SH-SY5Y (cell line): ENCODE measurements around the gene PRKACA.

Experiments
- GATA2 ChIP-seq: IDR thresholded peaks from 2 replicates; pipeline ENCODE4 v1.6.1; 2011; ENCODE audit warnings: mild to moderate bottlenecking, low read depth, low read length
- GATA3 ChIP-seq: IDR thresholded peaks from 2 replicates; pipeline ENCODE4 v1.6.1; 2011; ENCODE audit warnings: low read depth, mild to moderate bottlenecking, low read length, moderate library complexity

Gene PRKACA

DNA sequence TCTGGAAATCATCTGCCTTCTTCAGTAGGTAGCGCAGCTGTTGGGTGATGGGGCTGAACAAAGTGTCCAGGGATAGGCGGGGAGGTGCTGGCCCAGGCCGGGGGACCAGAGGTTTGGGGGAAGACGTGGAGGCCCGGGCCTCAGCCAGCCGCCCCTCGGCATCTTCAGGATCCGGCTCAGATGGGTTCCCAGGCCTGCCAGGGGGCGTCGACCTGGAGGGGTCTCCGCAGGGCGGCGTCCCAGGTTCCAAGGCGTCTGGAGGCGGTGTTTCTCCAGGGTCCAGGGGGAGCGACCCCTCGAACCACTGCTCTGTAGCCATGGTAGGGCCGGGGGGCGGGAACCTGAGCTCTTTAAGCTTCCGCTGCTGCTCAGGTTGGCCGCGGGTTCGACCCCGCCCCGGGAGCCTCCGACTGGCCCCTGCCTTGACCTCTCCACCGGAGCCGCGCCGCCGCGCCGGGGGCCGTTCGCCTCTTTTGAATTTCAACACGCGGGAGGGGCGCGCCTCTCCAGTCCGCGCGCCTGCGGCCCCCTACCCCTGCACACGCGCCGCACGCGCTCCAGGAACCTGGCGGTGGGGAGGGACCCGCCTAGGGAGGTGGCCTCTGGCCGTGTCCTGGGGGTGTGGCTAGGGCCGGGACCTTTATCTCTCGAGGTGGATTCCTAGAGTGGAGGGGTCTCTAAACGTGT is 32.1 kb downstream of the PRKACA start, which contains the start of gene C19orf67:
C19orf67 (minus strand) TSS at position 475 of the 687 bp plus-strand sequence; CDS start at position 319, 156 bp downstream.
- TF ChIP-seq GATA3 (no peak), GATA2 (no peak)

GRCh38 chr19:14082675-14082960 is 34.9 kb downstream of the PRKACA start:
- TF ChIP-seq GATA2 (no peak), GATA3 (no peak)

- TF ChIP-seq GATA3 = no peak
- TF ChIP-seq GATA2 = no peak
Observed at GRCh38 chr19:14081797-14082674, 35.5 kb downstream of the PRKACA start.

DNA sequence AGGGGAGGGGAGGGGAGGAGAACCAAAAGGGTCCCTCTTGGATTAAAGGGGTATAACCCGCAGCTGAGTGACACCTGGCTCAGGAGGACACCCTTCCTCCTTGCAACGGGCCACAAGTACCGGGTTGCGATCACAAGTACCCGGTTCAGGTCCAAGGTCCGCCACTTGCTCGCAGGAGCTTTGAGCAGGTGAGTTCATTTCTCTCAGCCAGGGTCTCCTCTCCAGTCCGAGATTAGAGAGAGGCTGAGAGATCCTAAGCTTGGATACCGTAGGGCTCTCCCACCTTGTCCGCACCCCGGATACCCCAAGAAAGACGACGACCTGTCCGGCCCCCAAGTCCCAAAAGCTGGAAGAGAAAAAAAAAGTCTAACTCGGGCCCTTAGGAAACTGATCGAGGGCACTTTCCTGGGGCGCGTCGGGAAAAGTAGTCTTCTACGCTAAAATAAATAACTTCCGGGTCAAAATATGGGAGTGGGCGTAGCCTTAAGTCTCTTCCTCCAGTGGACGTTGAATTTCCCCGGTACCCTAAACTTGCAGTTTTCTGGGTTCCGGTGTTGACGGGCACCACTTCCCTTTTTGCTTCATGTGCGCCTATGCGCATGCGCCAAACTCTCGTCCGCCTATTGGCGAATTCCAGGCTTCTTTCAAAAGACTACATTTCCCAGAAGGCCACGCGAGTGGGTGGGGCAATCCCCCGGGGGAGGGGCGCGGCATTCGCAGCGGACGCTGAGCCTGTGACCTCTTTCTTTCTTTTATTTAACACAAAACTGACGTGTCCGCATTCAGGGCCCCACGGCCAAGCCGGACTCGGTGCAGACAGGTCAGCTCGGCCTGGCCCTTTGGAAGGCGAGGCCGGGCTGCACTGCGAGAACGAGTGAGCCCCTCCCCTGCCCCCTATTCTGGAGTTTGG is 36.4 kb downstream of the PRKACA start:
- TF ChIP-seq GATA3 = no peak
- TF ChIP-seq GATA2 = no peak

DNA sequence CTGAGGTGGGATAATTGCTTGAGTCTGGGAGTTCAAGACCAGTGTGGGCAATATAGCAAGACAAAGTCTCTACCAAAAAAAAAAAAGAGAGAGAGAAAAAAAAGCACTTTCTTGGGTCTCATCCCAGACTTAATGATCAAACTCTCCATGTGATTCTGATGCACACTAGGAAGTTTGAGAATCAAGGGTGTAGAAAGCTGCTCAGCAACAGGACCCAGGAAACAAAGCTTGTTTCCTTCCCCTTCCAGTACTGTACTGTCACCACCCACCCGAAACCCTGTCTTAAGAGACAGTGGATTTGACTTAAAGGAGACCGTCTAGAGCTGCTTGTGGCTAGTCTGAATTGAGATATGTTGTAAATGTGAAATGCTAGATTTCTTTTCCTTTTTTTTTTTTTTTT is 39.2 kb downstream of the PRKACA start:
- TF ChIP-seq GATA2 (no peak), GATA3 (no peak)

GRCh38 chr19:14073925-14074838 is 43.4 kb downstream of the PRKACA start:
- TF ChIP-seq GATA3 (no peak), GATA2 (no peak)

DNA sequence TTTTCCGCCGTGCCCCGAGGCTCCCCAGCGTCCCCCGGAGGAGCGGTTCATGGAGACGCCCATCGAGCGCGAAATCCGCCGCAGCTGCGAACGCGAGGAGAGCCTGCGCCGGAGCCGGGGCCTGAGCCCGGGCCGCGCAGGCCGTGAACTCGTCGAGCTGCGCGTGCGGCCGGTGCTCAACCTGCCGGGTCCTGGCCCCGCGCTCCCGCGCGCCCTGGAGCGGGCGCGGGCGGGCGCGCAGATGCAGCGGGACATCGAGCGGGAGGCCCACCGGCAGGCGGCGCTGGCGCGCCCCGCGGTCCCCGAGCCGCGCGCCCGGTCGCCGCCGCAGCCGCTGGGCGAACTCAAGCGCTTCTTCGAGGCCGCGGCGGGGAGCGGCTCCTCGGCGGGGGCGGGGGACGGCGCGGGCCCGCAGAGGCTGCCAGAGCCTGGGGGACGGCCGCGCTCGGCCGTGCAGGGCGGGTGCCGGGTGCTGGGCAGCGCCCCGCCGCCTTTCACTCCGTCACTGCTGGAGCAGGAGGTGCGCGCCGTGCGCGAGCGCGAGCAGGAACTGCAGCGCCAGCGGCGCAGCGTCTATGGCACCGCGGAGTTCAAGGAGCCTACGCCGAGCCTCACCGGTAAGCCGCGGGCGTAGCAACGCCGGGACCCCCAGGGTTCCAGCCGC is 44.2 kb downstream of the PRKACA start:
- TF ChIP-seq GATA2 (no peak), GATA3 (no peak)

DNA sequence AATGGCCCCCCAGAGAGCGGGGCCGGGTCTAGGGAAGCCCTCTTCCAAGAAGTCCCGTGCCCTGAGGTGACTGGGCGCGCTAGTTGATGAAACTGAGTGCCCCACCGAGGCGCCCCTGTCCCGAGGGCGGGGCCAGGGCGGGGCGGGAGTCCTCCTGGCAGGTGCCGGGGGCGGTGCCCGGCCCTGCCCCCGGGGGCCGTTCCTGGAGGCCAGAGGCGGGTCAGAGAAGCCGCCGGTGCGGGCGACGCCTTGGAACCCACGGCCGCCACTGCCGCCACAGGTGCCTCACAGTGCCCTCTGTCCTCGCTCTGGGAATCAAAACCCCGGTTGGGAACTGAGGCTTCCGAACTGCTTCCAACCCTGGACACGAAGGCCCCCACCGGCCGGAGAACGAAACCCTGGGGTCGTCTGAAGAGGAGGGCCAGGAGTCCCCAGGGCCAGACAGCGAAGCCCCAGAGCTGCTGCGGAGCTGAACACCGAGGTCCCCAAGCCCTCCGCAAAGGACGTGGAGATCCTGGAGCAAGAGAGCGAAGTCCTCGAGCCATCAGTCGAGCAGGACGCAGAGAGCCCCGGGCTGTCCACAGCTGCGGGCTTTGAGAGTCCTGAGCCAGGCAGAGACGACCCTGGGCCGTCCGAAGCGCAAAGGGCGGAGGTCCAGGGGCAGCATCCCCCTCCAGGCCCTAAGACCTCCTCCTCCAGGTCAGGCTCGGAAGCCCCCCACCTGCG is 44.9 kb downstream of the PRKACA start, which contains the start of gene MISP3:
MISP3 (plus strand) TSS at position 252 of the 726 bp plus-strand sequence. CDS start 524 bp downstream, outside the sequence.
- TF ChIP-seq GATA3 (no peak), GATA2 (no peak)

DNA sequence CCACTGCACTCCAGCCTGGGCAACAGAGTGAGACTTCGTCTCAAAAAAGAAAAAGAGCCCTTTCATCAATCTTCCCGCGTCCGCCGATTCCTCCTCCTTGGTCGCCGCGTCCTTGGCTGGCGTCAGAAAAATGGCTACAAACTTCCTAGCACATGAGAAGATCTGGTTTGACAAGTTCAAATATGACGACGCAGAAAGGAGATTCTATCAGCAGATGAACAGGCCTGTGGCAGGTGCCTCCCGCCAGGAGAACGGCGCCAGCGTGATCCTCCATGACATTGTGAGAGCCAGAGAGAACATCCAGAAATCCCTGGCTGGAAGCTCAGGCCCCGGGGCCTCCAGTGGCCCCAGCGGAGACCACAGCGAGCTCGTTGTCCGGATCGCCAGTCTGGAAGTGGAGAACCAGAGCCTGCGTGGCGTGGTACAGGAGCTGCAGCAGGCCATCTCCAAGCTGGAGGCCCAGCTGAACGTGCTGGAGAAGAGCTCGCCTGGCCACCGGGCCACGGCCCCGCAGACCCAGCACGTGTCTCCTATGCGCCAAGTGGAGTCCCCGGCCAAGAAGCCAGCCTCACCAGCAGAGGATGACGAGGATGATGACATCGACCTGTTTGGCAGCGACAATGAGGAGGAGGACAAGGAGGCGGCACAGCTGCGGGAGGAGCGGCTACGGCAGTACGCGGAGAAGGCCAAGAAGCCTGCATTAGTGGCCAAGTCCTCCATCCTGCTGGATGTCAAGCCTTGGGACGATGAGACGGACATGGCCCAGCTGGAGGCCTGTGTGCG is 47.1 kb downstream of the PRKACA start:
- TF ChIP-seq GATA2 (no peak), GATA3 (no peak)

DNA sequence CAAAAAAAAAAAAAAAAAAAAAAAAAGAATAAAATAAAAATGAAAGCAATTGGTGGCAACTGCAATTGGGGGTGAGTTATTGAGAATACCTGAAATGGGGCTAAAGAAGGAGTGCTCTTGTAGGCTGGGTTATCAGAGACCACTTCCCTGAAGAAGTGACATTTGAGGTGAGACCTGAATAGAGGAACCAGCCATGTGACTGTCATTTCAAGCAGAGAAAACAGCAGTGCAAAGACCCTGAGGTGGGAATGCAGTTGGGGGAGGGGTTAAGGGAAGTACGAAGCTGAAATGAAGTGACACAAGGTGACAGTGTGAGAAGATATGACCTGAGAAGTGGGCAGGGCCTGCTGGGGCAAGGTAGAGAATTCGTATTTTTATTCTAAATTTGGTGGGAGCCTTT is 51.4 kb downstream of the PRKACA start:
- TF ChIP-seq GATA3 (no peak), GATA2 (no peak)

GRCh38 chr19:14063105-14063504 is 54.5 kb downstream of the PRKACA start:
- TF ChIP-seq GATA2 = no peak
- TF ChIP-seq GATA3 = no peak
